GM12878 (cell line): ENCODE data around the gene VEPH1. TPM values are rescaled to one million over a fixed set of nuclear protein-coding genes. Genes with fewer than 3 reads are reported as not detected.
"Not testable (repeated sequence)": the region's sequence is repeated elsewhere in the genome, so short reads cannot be mapped to it uniquely, and the experiment has no call there.

Experiments used
- ATAC-seq: fragments of 200-7000 bp; cut with Tn5 transposase; 3 replicates; pipeline ENCODE4 v1.9.1; 2020; ENCODE audit warnings: mild to moderate bottlenecking, moderate library complexity
- BruUV-seq: library from RNA; stranded (reverse); fragments of 400-500 nt; replicated peaks from 2 replicates; lab custom pipeline; 2021; lab: Mats Ljungman, UMichigan
- CTCF ChIA-PET: fragments of 300-600 bp; sonication (Branson Sonifier 250); formaldehyde crosslinking; extraction: SDS; loops from one replicate; lab custom pipeline; 2021; ENCODE audit warnings: inconsistent platforms; lab: Yijun Ruan, JAX
- POLR2A ChIA-PET: fragments of 350-600 bp; formaldehyde crosslinking; extraction: SDS; loops from one replicate; lab custom pipeline; 2021; ENCODE audit warnings: inconsistent platforms; lab: Charles Lee
- RAD21 ChIA-PET: fragments of 300-600 bp; sonication (Branson Sonifier 250); formaldehyde crosslinking; loops from one replicate; lab custom pipeline; 2023; ENCODE audit warnings: antibody characterized with exemption; ENCODE audit not compliant: unreplicated experiment; lab: Charles Lee
- SMC1A ChIA-PET: fragments of 300-600 bp; sonication (Branson Sonifier 250); formaldehyde crosslinking; loops from one replicate; lab custom pipeline; 2023; ENCODE audit not compliant: unreplicated experiment, uncharacterized antibody; lab: Charles Lee
- DNase-seq: peaks from one replicate; pipeline ENCODE4 v3.0.0-alpha.2; 2011; ENCODE audit warnings: low read depth, low spot score
- FAIRE-seq: peaks from 3 replicates; lab custom pipeline; 2011; peaks lifted over from hg19 to GRCh38; lab: Jason Lieb, UNC
- H2AFZ ChIP-seq: 2 replicates; pipeline ENCODE4 v1.6.0; 2011; ENCODE audit warnings: low read depth, low read length, control low read depth; ENCODE audit not compliant: control insufficient read depth
- H3K27ac ChIP-seq: 2 replicates; pipeline ENCODE4 v1.5.1; 2011; ENCODE audit warnings: control low read depth; ENCODE audit not compliant: control insufficient read depth, insufficient read depth
- H3K27me3 ChIP-seq, 2 experiments: replicated peaks in 1 of 2; 2 replicates each; pipeline versions ENCODE4 v1.6.0 to v1.6.1; 2011; ENCODE audit warnings: low read length in 1 of 2; ENCODE audit not compliant: control insufficient read depth in 2 of 2, insufficient read depth in 2 of 2
- H3K36me3 ChIP-seq, 2 experiments: 2 replicates each; pipeline ENCODE4 v1.5.1; 2011; ENCODE audit warnings: low read length in 1 of 2; ENCODE audit not compliant: control insufficient read depth in 2 of 2, insufficient read depth in 2 of 2
- H3K4me1 ChIP-seq: 2 replicates; pipeline ENCODE4 v1.6.1; 2011; ENCODE audit warnings: mild to moderate bottlenecking, low read length, moderate library complexity, mixed read lengths; ENCODE audit not compliant: control insufficient read depth, insufficient read depth
- H3K4me2 ChIP-seq: 2 replicates; pipeline ENCODE4 v1.6.0; 2011; ENCODE audit warnings: control low read depth; ENCODE audit not compliant: control insufficient read depth, insufficient read depth
- H3K4me3 ChIP-seq: fragments of 200-600 bp; sonication (generic); 2 replicates; pipeline ENCODE4 v1.5.1; 2016
- H3K79me2 ChIP-seq: 2 replicates; pipeline ENCODE4 v1.6.0; 2011; ENCODE audit warnings: low read length; ENCODE audit not compliant: control insufficient read depth, insufficient read depth
- H3K9ac ChIP-seq: 2 replicates; pipeline ENCODE4 v1.8.0; 2011; ENCODE audit warnings: low read length, control low read depth, mixed read lengths; ENCODE audit not compliant: control insufficient read depth, insufficient read depth
- H3K9me3 ChIP-seq: replicated peaks from 3 replicates; pipeline ENCODE4 v1.5.1; 2011; ENCODE audit warnings: mild to moderate bottlenecking, low read length; ENCODE audit not compliant: control insufficient read depth, insufficient read depth
- H4K20me1 ChIP-seq: 2 replicates; pipeline ENCODE4 v1.6.0; 2011; ENCODE audit not compliant: control insufficient read depth, insufficient read depth
- EGR1 ChIP-seq, 2 experiments: IDR thresholded peaks; 1 replicate in 1 of 2; 2 replicates in 1 of 2; pipeline ENCODE4 v1.6.1; 2011 to 2012; ENCODE audit warnings: low read depth in 2 of 2, low read length in 2 of 2, borderline replicate concordance in 1 of 2, mild to moderate bottlenecking in 1 of 2, moderate library complexity in 1 of 2
- EP300 ChIP-seq, 2 experiments: fragments of 150-350 bp in 1 of 2; IDR thresholded peaks; 2 replicates each; pipeline ENCODE4 v1.6.1; 2011 to 2012; ENCODE audit warnings: low read depth in 2 of 2, low read length in 2 of 2, borderline replicate concordance in 1 of 2, improper control_type of control experiment in 1 of 2, inconsistent platforms in 1 of 2; ENCODE audit not compliant: control insufficient read depth in 1 of 2
- PAX5 ChIP-seq: IDR thresholded peaks from 2 replicates; pipeline ENCODE4 v1.6.1; 2011; ENCODE audit warnings: low read depth, low read length, borderline replicate concordance
- TARDBP ChIP-seq: IDR thresholded peaks from 2 replicates; pipeline ENCODE4 v1.6.1; 2016; ENCODE audit warnings: borderline replicate concordance
- ZBED1 ChIP-seq: IDR thresholded peaks from 2 replicates; pipeline ENCODE4 v1.6.1; 2016; ENCODE audit warnings: borderline replicate concordance
- WGBS: methylation state at CpG from one replicate; pipeline ENCODE4 v1.1.6; 2016; ENCODE audit warnings: low lambda C conversion rate; ENCODE audit not compliant: insufficient replicate concordance, insufficient coverage; ENCODE audit errors: missing lambda C conversion rate; 5-methylcytosine and 5-hydroxymethylcytosine counted together
- in situ Hi-C: fragments of 300-500 bp; cut with MboI; formaldehyde crosslinking; loops from 9 replicates; pipeline ENCODE4 v1.14.3; 2018; ENCODE audit warnings: mixed read lengths
- intact Hi-C: fragments of 100-400 bp; cut with micrococcal nuclease; formaldehyde crosslinking; loops from one replicate; pipeline ENCODE4 v1.14.2; 2022; ENCODE audit not compliant: unreplicated experiment
- polyA plus RNA-seq, 11 experiments: library from polyadenylated mRNA; depleted of rRNA in 4 of 11; unstranded in 6 of 11; stranded (reverse) in 5 of 11; fragments of >200 nt; fragmentation: Nextera tagmentation in 4 of 11; fragmentation: Illumina TruSeq in 1 of 11; extraction: Ambion mirVana in 4 of 11; extraction: Trizol in 1 of 11; gene quantifications; 1 replicate in 1 of 11; 2 replicates in 10 of 11; pipeline versions ENCODE4 v1.2.1 to v1.2.3, GENCODE V29; 2011 to 2016; ENCODE audit warnings: inconsistent platforms in 2 of 11, missing spikeins in 2 of 11, low read depth in 1 of 11
- total RNA-seq, 4 experiments: library from RNA; depleted of rRNA in 3 of 4; stranded (reverse); fragments of >200 nt in 3 of 4; fragmentation: Illumina TruSeq in 1 of 4; extraction: Trizol in 1 of 4; gene quantifications; 2 replicates each; pipeline versions ENCODE4 v1.2.1 to v1.2.3, GENCODE V29; 2013 to 2021
- TF ChIP-seq, protein P1 (sequence below): IDR thresholded peaks from 2 replicates; pipeline ENCODE4 v1.6.1; 2012; ENCODE audit warnings: low read length, inconsistent platforms

VEPH1 gene
- total and polyA plus RNA-seq, 10 of the 15 experiments (the other 5 are each of a cell fraction or from before 2014, with no cell fraction given), result 0.04 to 0.26 (median 0.17) TPM; not detected in 7

GRCh38 chr3:157324869-157325268 is 178.3 kb downstream of the VEPH1 start:
- H4K20me1 ChIP-seq, H2AFZ ChIP-seq, CTCF ChIA-PET, H3K79me2 ChIP-seq, H3K4me1 ChIP-seq, DNase-seq, H3K9me3 ChIP-seq, H3K27ac ChIP-seq, H3K4me3 ChIP-seq, FAIRE-seq, H3K27me3 ChIP-seq, intact Hi-C loops, ATAC-seq, SMC1A ChIA-PET, H3K4me2 ChIP-seq, H3K36me3 ChIP-seq, POLR2A ChIA-PET, H3K9ac ChIP-seq, RAD21 ChIA-PET, BruUV-seq, in situ Hi-C loops: not testable (repeated sequence)
- WGBS, result 67% methylated on average over 1 of the region's 1 CpG

DNA sequence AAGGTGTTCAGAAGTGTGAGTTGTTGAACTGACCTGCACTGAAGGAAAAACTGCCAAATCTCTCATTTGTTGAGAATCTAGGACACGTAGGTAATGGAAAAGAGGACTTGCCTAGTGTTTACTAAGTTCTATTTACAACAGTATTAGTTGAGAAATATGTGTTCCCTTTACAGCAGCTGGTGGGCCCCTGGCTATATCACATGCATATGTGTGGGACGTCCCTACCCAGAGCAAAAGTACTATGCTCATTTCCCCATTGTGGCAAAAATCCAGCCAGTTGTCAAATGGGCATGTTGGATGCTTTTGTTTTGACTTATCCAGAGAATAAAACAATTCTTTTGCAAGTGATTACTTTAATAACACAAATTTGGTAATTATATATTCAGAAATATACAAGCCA is 179.9 kb downstream of the VEPH1 start:
- H3K4me2 ChIP-seq, result no peak overlapping the region
- TF ChIP-seq EP300 (IDR thresholded peaks at IDR 0.05; ENCODE audit: borderline replicate concordance in 1 of 2, control insufficient read depth in 1 of 2, low read depth in 2 of 2, low read length in 2 of 2) (no peak), PAX5 (no peak), ZBED1 (no peak), EGR1 (IDR thresholded peaks at IDR 0.05; ENCODE audit: borderline replicate concordance in 1 of 2, low read depth in 2 of 2, low read length in 2 of 2) (no peak), TARDBP (no peak)
- TF ChIP-seq, protein P1, sequence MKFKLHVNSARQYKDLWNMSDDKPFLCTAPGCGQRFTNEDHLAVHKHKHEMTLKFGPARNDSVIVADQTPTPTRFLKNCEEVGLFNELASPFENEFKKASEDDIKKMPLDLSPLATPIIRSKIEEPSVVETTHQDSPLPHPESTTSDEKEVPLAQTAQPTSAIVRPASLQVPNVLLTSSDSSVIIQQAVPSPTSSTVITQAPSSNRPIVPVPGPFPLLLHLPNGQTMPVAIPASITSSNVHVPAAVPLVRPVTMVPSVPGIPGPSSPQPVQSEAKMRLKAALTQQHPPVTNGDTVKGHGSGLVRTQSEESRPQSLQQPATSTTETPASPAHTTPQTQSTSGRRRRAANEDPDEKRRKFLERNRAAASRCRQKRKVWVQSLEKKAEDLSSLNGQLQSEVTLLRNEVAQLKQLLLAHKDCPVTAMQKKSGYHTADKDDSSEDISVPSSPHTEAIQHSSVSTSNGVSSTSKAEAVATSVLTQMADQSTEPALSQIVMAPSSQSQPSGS, result no peak
- TF ChIP-seq, all 136 proteins: peak for 0
- no peaks in the 10 kb centered on the region for H4K20me1 ChIP-seq
- in situ Hi-C loops, result no loop called here
- FAIRE-seq (no peak), DNase-seq (no peak), ATAC-seq (no peak)
- H3K4me1 ChIP-seq, result no peaks in the 10 kb centered on the region
- 0% methylated on average over 2 of the region's 2 CpGs for WGBS
- no peak overlapping the region for H3K9ac ChIP-seq
- H3K4me3 ChIP-seq, result no peak overlapping the region
- H2AFZ ChIP-seq, result no peak overlapping the region
- BruUV-seq, result no TSS peak
- no peaks in the 10 kb centered on the region for H3K9me3 ChIP-seq
- POLR2A ChIA-PET, result no interaction called here
- no peaks in the 10 kb centered on the region for H3K27me3 ChIP-seq
- no peaks in the 10 kb centered on the region for H3K79me2 ChIP-seq
- no peaks in the 10 kb centered on the region for H3K36me3 ChIP-seq
- RAD21 ChIA-PET, result no interaction called here
- SMC1A ChIA-PET, result no interaction called here
- intact Hi-C loops, result no loop called here
- CTCF ChIA-PET, result no interaction called here
- H3K27ac ChIP-seq, result no peak overlapping the region
